GM12878 (cell line): Measurements from ENCODE around the gene SELPLG. TPM values are rescaled to one million over a fixed set of nuclear protein-coding genes. Genes with fewer than 3 reads are reported as not detected.

ENCODE experiments used
- CREB1 ChIP-seq: IDR thresholded peaks from 2 replicates; pipeline ENCODE4 v1.6.1; 2012; ENCODE audit warnings: low read depth, mild to moderate bottlenecking, inconsistent platforms
- CREM ChIP-seq: IDR thresholded peaks from 2 replicates; pipeline ENCODE4 v1.6.1; 2014; ENCODE audit warnings: antibody characterized with exemption, low read depth
- E2F4 ChIP-seq: IDR thresholded peaks from 2 replicates; pipeline ENCODE4 v1.6.1; 2012; ENCODE audit warnings: low read depth, low read length, improper control_type of control experiment
- E2F8 ChIP-seq: fragments of 450-650 bp; IDR thresholded peaks from 2 replicates; pipeline ENCODE4 v1.6.1; 2018; ENCODE audit warnings: mild to moderate bottlenecking, low read depth, moderate library complexity; ENCODE audit not compliant: partially characterized antibody
- GATAD2B ChIP-seq: fragments of 450-650 bp; conservative IDR thresholded peaks from 2 replicates; pipeline ENCODE4 v1.6.1; 2017; ENCODE audit warnings: low read depth, mild to moderate bottlenecking, moderate library complexity
- HDAC2 ChIP-seq: fragments of 200-600 bp; sonication (generic); IDR thresholded peaks from 2 replicates; pipeline ENCODE4 v1.6.1; 2017
- IKZF1 ChIP-seq: fragments of 450-650 bp; conservative IDR thresholded peaks from 2 replicates; pipeline ENCODE4 v1.6.1; 2017; ENCODE audit warnings: antibody characterized with exemption, mild to moderate bottlenecking
- IRF3 ChIP-seq: fragments of 450-650 bp; IDR thresholded peaks from 2 replicates; pipeline ENCODE4 v1.6.1; 2014; ENCODE audit warnings: mild to moderate bottlenecking
- JUND ChIP-seq: IDR thresholded peaks from 2 replicates; pipeline ENCODE4 v1.6.1; 2012; ENCODE audit warnings: low read depth, mild to moderate bottlenecking, low read length, improper control_type of control experiment, moderate library complexity
- KAT2A ChIP-seq: conservative IDR thresholded peaks from 2 replicates; pipeline ENCODE4 v1.6.1; 2011; ENCODE audit warnings: low read depth, low read length; ENCODE audit not compliant: control insufficient read depth
- KLF5 ChIP-seq: fragments of 450-650 bp; IDR thresholded peaks from 2 replicates; pipeline ENCODE4 v1.6.1; 2014; ENCODE audit warnings: mild to moderate bottlenecking; ENCODE audit not compliant: partially characterized antibody
- MAX ChIP-seq: IDR thresholded peaks from 2 replicates; pipeline ENCODE4 v1.6.1; 2012; ENCODE audit warnings: low read depth, low read length, improper control_type of control experiment
- MEF2B ChIP-seq: fragments of 450-650 bp; IDR thresholded peaks from 2 replicates; pipeline ENCODE4 v1.6.1; 2018; ENCODE audit warnings: mild to moderate bottlenecking, moderate library complexity; ENCODE audit not compliant: partially characterized antibody, poor library complexity, severe bottlenecking
- MTA3 ChIP-seq: IDR thresholded peaks from 2 replicates; pipeline ENCODE4 v1.6.1; 2012; ENCODE audit warnings: low read length, inconsistent platforms, borderline replicate concordance
- MYC ChIP-seq: IDR thresholded peaks from 2 replicates; pipeline ENCODE4 v1.6.1; 2011; ENCODE audit warnings: mild to moderate bottlenecking, low read length, moderate library complexity, inconsistent platforms; ENCODE audit not compliant: insufficient read depth, insufficient replicate concordance, insufficient read length, severe bottlenecking
- PAX5 ChIP-seq: IDR thresholded peaks from 2 replicates; pipeline ENCODE4 v1.6.1; 2011; ENCODE audit warnings: low read depth, low read length, borderline replicate concordance
- POLR2AphosphoS2 ChIP-seq: IDR thresholded peaks from 2 replicates; pipeline ENCODE4 v1.6.1; 2011; ENCODE audit warnings: low read depth, mild to moderate bottlenecking, low read length, improper control_type of control experiment, moderate library complexity
- RELB ChIP-seq: fragments of 450-650 bp; IDR thresholded peaks from 2 replicates; pipeline ENCODE4 v1.6.1; 2017; ENCODE audit warnings: low read depth, mild to moderate bottlenecking, moderate library complexity
- SMAD5 ChIP-seq: IDR thresholded peaks from 2 replicates; pipeline ENCODE4 v1.6.1; 2016; ENCODE audit warnings: antibody characterized with exemption, low read depth
- SMC3 ChIP-seq: IDR thresholded peaks from 2 replicates; pipeline ENCODE4 v1.6.1; 2011; ENCODE audit warnings: low read length, improper control_type of control experiment, borderline replicate concordance
- SP1 ChIP-seq: IDR thresholded peaks from one replicate; pipeline ENCODE4 v1.6.1; 2011; ENCODE audit warnings: low read depth, low read length
- SUPT20H ChIP-seq: IDR thresholded peaks from 2 replicates; pipeline ENCODE4 v1.6.1; 2011; ENCODE audit warnings: low read depth, mild to moderate bottlenecking, low read length, moderate library complexity, borderline replicate concordance; ENCODE audit not compliant: control insufficient read depth
- ZBED1 ChIP-seq: IDR thresholded peaks from 2 replicates; pipeline ENCODE4 v1.6.1; 2016; ENCODE audit warnings: borderline replicate concordance
- polyA plus RNA-seq, 11 experiments: library from polyadenylated mRNA; depleted of rRNA in 4 of 11; unstranded in 6 of 11; stranded (reverse) in 5 of 11; fragments of >200 nt; fragmentation: Nextera tagmentation in 4 of 11; fragmentation: Illumina TruSeq in 1 of 11; extraction: Ambion mirVana in 4 of 11; extraction: Trizol in 1 of 11; gene quantifications; 1 replicate in 1 of 11; 2 replicates in 10 of 11; pipeline versions ENCODE4 v1.2.1 to v1.2.3, GENCODE V29; 2011 to 2016; ENCODE audit warnings: inconsistent platforms in 2 of 11, missing spikeins in 2 of 11, low read depth in 1 of 11
- total RNA-seq, 4 experiments: library from RNA; depleted of rRNA in 3 of 4; stranded (reverse); fragments of >200 nt in 3 of 4; fragmentation: Illumina TruSeq in 1 of 4; extraction: Trizol in 1 of 4; gene quantifications; 2 replicates each; pipeline versions ENCODE4 v1.2.1 to v1.2.3, GENCODE V29; 2013 to 2021

SELPLG gene
- total and polyA plus RNA-seq, 10 of the 15 experiments (the other 5 are each of a cell fraction or from before 2014, with no cell fraction given) = 3.2 to 32.3 (median 23.9) TPM

- TF ChIP-seq RELB (peak; percentile 64), MEF2B (peak; percentile 92), SP1 (no peak), MAX (0 out of 2 replicates have a peak, but pooled peaks have one; percentile 29), SMAD5 (no peak), E2F4 (no peak), KLF5 (no peak), IKZF1 (peak; percentile 68), PAX5 (0 out of 2 replicates have a peak, but pooled peaks have one; percentile 22), MTA3 (peak; percentile 80; the same call in 1 of the 2 replicates), MYC (no peak), IRF3 (no peak), HDAC2 (no peak), CREM (0 out of 2 replicates have a peak, but pooled peaks have one; percentile 23), JUND (no peak), SUPT20H (no peak), POLR2AphosphoS2 (no peak), KAT2A (no peak), E2F8 (no peak), ZBED1 (no peak), GATAD2B (no peak; the same call in 1 of the 2 replicates), SMC3 (peak; percentile 99), CREB1 (0 out of 2 replicates have a peak, but pooled peaks have one; percentile 43)
Observed at GRCh38 chr12:108664338-108665258, 30.9 kb upstream of the SELPLG start (continued).
